Epithelial cell of esophagus (primary cell): ENCODE results near the gene B3GALT5.

Experiments
- DNase-seq: peaks from one replicate; pipeline ENCODE4 v3.0.0; 2010; ENCODE audit warnings: low read depth
- H3K4me3 ChIP-seq: 2 replicates; pipeline ENCODE4 v1.5.1; 2011; ENCODE audit warnings: mild to moderate bottlenecking, low read length, control low read depth
- CTCF ChIP-seq: IDR thresholded peaks from 2 replicates; pipeline ENCODE4 v1.5.1; 2011; ENCODE audit warnings: low read depth, mild to moderate bottlenecking, low read length, control low read depth, inconsistent platforms; ENCODE audit not compliant: insufficient read depth; ENCODE audit errors: missing control alignments

The B3GALT5 gene

GRCh38 chr21:39602793-39603192 is 9.9 kb upstream of the B3GALT5 start:
- no peak for TF ChIP-seq CTCF
- H3K4me3 ChIP-seq = no peak overlapping the region
- DNase-seq = no peak

GRCh38 chr21:39604951-39605350 is 7.8 kb upstream of the B3GALT5 start:
- no peak overlapping the region for H3K4me3 ChIP-seq
- TF ChIP-seq CTCF = no peak
- DNase-seq = no peak

- H3K4me3 ChIP-seq = no peak overlapping the region
- no peak for TF ChIP-seq CTCF
- no peak for DNase-seq
These were observed 2.0 kb upstream of the B3GALT5 start for GRCh38 chr21:39610703-39611102.

GRCh38 chr21:39611551-39612190 is 1.1 kb upstream of the B3GALT5 start:
- DNase-seq = no peak
- TF ChIP-seq CTCF = no peak
- no peak overlapping the region for H3K4me3 ChIP-seq

- no peak for TF ChIP-seq CTCF
- no peak for DNase-seq
- H3K4me3 ChIP-seq = no peak overlapping the region
These were observed 548 bp downstream of the B3GALT5 start for GRCh38 chr21:39613041-39613934.

GRCh38 chr21:39616211-39616772 is 3.6 kb downstream of the B3GALT5 start:
- no peak for TF ChIP-seq CTCF
- no peak for DNase-seq
- no peak overlapping the region for H3K4me3 ChIP-seq
